Measurements from ENCODE around the gene SPG7. TPM values are rescaled to one million over a fixed set of nuclear protein-coding genes. Genes with fewer than 3 reads are reported as not detected.
"Not testable (repeated sequence)": the region's sequence is repeated elsewhere in the genome, so short reads cannot be mapped to it uniquely, and the experiment has no call there.

Gene SPG7
- 100 to 1,000 TPM in 1 of 4 donors, 10 to 100 TPM in 3; 68.6 to 125 (median 74.8) TPM for total RNA-seq

- DNase-seq (ENCODE audit: low spot score) = peak; percentile 54
- ATAC-seq (ENCODE audit: low FRiP score) = peak; percentile 90
- no peak for TF ChIP-seq CTCF (IDR thresholded peaks at IDR 0.05)
Measured at GRCh38 chr16:89507834-89508590, at the start of gene SPG7. Gene SPG7, plus strand, starts transcription at chr16:89508403. Its CDS starts 15 bp downstream, at chr16:89508418.

DNA sequence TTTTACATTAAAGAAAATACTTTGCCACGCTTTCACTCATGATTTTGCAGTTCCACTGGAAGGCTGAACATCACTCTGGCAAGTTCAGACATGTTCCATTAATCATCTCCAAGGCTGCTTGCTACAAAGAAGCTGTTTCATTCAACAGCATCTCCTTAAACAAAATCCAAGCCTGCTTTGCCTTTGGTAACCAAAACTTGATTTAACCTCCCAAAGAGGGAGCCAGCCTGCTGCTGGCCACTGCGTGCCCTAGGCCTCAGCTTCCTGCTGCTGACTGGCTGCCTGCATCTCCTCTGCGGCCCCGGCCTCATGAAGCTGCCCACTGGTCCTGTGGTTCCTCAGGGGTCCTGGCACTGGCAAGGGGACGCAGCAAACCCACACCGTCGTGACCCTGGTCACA lies 49.7 kb upstream of the SPG7 start:
- TF ChIP-seq CTCF (IDR thresholded peaks at IDR 0.05) = no peak
- ATAC-seq (ENCODE audit: low FRiP score) = no peak
- no peak for DNase-seq (ENCODE audit: low spot score)

- no peak for DNase-seq (ENCODE audit: low spot score)
- no peak for ATAC-seq (ENCODE audit: low FRiP score)
Measured at GRCh38 chr16:89458967-89459366, 49.2 kb upstream of the SPG7 start.

GRCh38 chr16:89460556-89460955 lies 47.6 kb upstream of the SPG7 start:
- DNase-seq (ENCODE audit: low spot score) (no peak), ATAC-seq (ENCODE audit: low FRiP score) (no peak)
- TF ChIP-seq CTCF (IDR thresholded peaks at IDR 0.05) = no peak

More at GRCh38 chr16:89458967-89459366, 49.2 kb upstream of the SPG7 start:
- no peak for TF ChIP-seq CTCF (IDR thresholded peaks at IDR 0.05)

GRCh38 chr16:89461890-89462289 lies 46.3 kb upstream of the SPG7 start:
- ATAC-seq (ENCODE audit: low FRiP score); DNase-seq (ENCODE audit: low spot score): not testable (repeated sequence)

GRCh38 chr16:89462639-89463038 lies 45.6 kb upstream of the SPG7 start:
- not testable (repeated sequence) for ATAC-seq (ENCODE audit: low FRiP score); DNase-seq (ENCODE audit: low spot score)

GRCh38 chr16:89463312-89463711 lies 44.9 kb upstream of the SPG7 start:
- ATAC-seq (ENCODE audit: low FRiP score) = not testable (repeated sequence)

GRCh38 chr16:89466920-89467319 lies 41.3 kb upstream of the SPG7 start:
- TF ChIP-seq CTCF (IDR thresholded peaks at IDR 0.05) = no peak
- no peak for ATAC-seq (ENCODE audit: low FRiP score)
- DNase-seq (ENCODE audit: low spot score) = no peak

More at GRCh38 chr16:89463312-89463711, 44.9 kb upstream of the SPG7 start:
- DNase-seq (ENCODE audit: low spot score) = not testable (repeated sequence)
